HEK293T (cell line): Measurements from ENCODE around the gene CSNK2A3.
"Not testable (repeated sequence)": the region's sequence is repeated elsewhere in the genome, so short reads cannot be mapped to it uniquely, and the experiment has no call there.

ENCODE experiments used
- CTCF ChIA-PET: fragments of 350-600 bp; formaldehyde crosslinking; extraction: SDS; loops from one replicate; lab custom pipeline; 2021; ENCODE audit warnings: antibody characterized with exemption, inconsistent platforms; lab: Yijun Ruan, JAX
- POLR2A ChIA-PET: fragments of 350-600 bp; formaldehyde crosslinking; extraction: SDS; loops from one replicate; lab custom pipeline; 2020; ENCODE audit warnings: antibody characterized with exemption, inconsistent platforms; lab: Yijun Ruan, JAX
- DNase-seq: peaks from one replicate; pipeline ENCODE4 v3.0.0; 2012; ENCODE audit warnings: mixed read lengths; ENCODE audit errors: extremely low spot score
- ARNT ChIP-seq: fragments of 450-650 bp; IDR thresholded peaks from 2 replicates; pipeline ENCODE4 v1.6.1; 2017; ENCODE audit warnings: mild to moderate bottlenecking
- BHLHE40 ChIP-seq: fragments of 450-650 bp; IDR thresholded peaks from 2 replicates; pipeline ENCODE4 v1.6.1; 2016; ENCODE audit warnings: mild to moderate bottlenecking, moderate library complexity, borderline replicate concordance
- CTBP1 ChIP-seq: fragments of 450-650 bp; IDR thresholded peaks from 2 replicates; pipeline ENCODE4 v1.6.1; 2016; ENCODE audit warnings: borderline replicate concordance
- ELF4 ChIP-seq: fragments of 450-650 bp; IDR thresholded peaks from 2 replicates; pipeline ENCODE4 v1.6.1; 2017; ENCODE audit warnings: antibody characterized with exemption
- FOXA1 ChIP-seq: fragments of 450-650 bp; IDR thresholded peaks from 2 replicates; pipeline ENCODE4 v1.6.1; 2016; ENCODE audit warnings: mild to moderate bottlenecking
- FOXK2 ChIP-seq: fragments of 450-650 bp; IDR thresholded peaks from 2 replicates; pipeline ENCODE4 v1.6.1; 2016; ENCODE audit warnings: mild to moderate bottlenecking
- FOXM1 ChIP-seq: fragments of 450-650 bp; IDR thresholded peaks from 2 replicates; pipeline ENCODE4 v1.6.1; 2017; ENCODE audit warnings: mild to moderate bottlenecking, borderline replicate concordance
- HDGF ChIP-seq: fragments of 450-650 bp; IDR thresholded peaks from 2 replicates; pipeline ENCODE4 v1.6.1; 2017; ENCODE audit warnings: antibody characterized with exemption, borderline replicate concordance
- L3MBTL2 ChIP-seq: fragments of 450-650 bp; conservative IDR thresholded peaks from 2 replicates; pipeline ENCODE4 v1.6.1; 2016; ENCODE audit warnings: mild to moderate bottlenecking
- LEF1 ChIP-seq: fragments of 450-650 bp; IDR thresholded peaks from 2 replicates; pipeline ENCODE4 v1.6.1; 2017; ENCODE audit warnings: mild to moderate bottlenecking, borderline replicate concordance
- NFRKB ChIP-seq: fragments of 450-650 bp; IDR thresholded peaks from 2 replicates; pipeline ENCODE4 v1.6.1; 2016; ENCODE audit warnings: mild to moderate bottlenecking, moderate library complexity
- PKNOX1 ChIP-seq: fragments of 450-650 bp; IDR thresholded peaks from 2 replicates; pipeline ENCODE4 v1.6.1; 2016
- SP1 ChIP-seq: fragments of 450-650 bp; IDR thresholded peaks from 2 replicates; pipeline ENCODE4 v1.6.1; 2017
- SUZ12 ChIP-seq: fragments of 450-650 bp; IDR thresholded peaks from 2 replicates; pipeline ENCODE4 v1.6.1; 2016; ENCODE audit warnings: mild to moderate bottlenecking
- TARDBP ChIP-seq: fragments of 450-650 bp; IDR thresholded peaks from 2 replicates; pipeline ENCODE4 v1.6.1; 2016
- ZNF384 ChIP-seq: fragments of 450-650 bp; IDR thresholded peaks from 2 replicates; pipeline ENCODE4 v1.6.1; 2016

CSNK2A3 gene

GRCh38 chr11:11352878-11353277 lies at the start of gene CSNK2A3:
Gene CSNK2A3 (minus strand): TSS chr11:11353250. CDS start chr11:11353119, 131 bp downstream.
- DNase-seq, POLR2A ChIA-PET, CTCF ChIA-PET: not testable (repeated sequence)

GRCh38 chr11:11401960-11402535 lies 49.0 kb upstream of the CSNK2A3 start:
- ChIA-PET CTCF (no interaction called here), POLR2A (interaction anchor here (1.5 kb wide), 1 partner anchor 13 kb away, joined by 3 read pairs; no protein-coding TSS in a partner anchor)
- no peak for DNase-seq
- no peak for TF ChIP-seq ARNT
- TF ChIP-seq FOXA1, result no peak
- TF ChIP-seq L3MBTL2, result no peak

GRCh38 chr11:11400635-11401232 lies 47.7 kb upstream of the CSNK2A3 start:
- TF ChIP-seq PKNOX1, result no peak
- TF ChIP-seq TARDBP, result no peak
- no peak for TF ChIP-seq ZNF384
- TF ChIP-seq SP1, result no peak
- no peak for TF ChIP-seq CTBP1
- TF ChIP-seq HDGF, result no peak
- no peak for TF ChIP-seq L3MBTL2
- TF ChIP-seq ELF4, result no peak
- no peak for TF ChIP-seq SUZ12
- TF ChIP-seq FOXA1, result no peak
- no peak for TF ChIP-seq FOXM1
- TF ChIP-seq ARNT, result no peak
- no peak for TF ChIP-seq NFRKB
- TF ChIP-seq FOXK2, result no peak
- TF ChIP-seq BHLHE40, result no peak
- TF ChIP-seq LEF1, result no peak
- peak; percentile 49 for DNase-seq
- ChIA-PET POLR2A (interaction anchor here (1.5 kb wide), 1 partner anchor 12 kb away, joined by 3 read pairs; no protein-coding TSS in a partner anchor), CTCF (no interaction called here)

GRCh38 chr11:11400121-11400520 lies 47.1 kb upstream of the CSNK2A3 start:
- TF ChIP-seq FOXM1 (no peak), ELF4 (no peak), PKNOX1 (no peak), SUZ12 (no peak), L3MBTL2 (no peak)
- CTCF ChIA-PET, result no interaction called here
- POLR2A ChIA-PET, result no interaction called here
- DNase-seq, result no peak

- ChIA-PET CTCF (interaction anchor here (0.6 kb wide), 1 partner anchor 151 kb away, joined by 4 read pairs; no protein-coding TSS in a partner anchor), POLR2A (no interaction called here)
- no peak for DNase-seq
- TF ChIP-seq L3MBTL2, result no peak
- no peak for TF ChIP-seq TARDBP
- TF ChIP-seq BHLHE40, result no peak
Measured at GRCh38 chr11:11397781-11398180, 44.7 kb upstream of the CSNK2A3 start.

- ChIA-PET CTCF (no interaction called here), POLR2A (no interaction called here)
- DNase-seq, result no peak
- TF ChIP-seq FOXA1, result no peak
- no peak for TF ChIP-seq FOXK2
- no peak for TF ChIP-seq TARDBP
- no peak for TF ChIP-seq ELF4
- TF ChIP-seq L3MBTL2, result no peak
- no peak for TF ChIP-seq NFRKB
- no peak for TF ChIP-seq HDGF
- no peak for TF ChIP-seq ARNT
- no peak for TF ChIP-seq PKNOX1
- TF ChIP-seq LEF1, result no peak
- no peak for TF ChIP-seq CTBP1
- no peak for TF ChIP-seq FOXM1
- no peak for TF ChIP-seq SUZ12
Measured at GRCh38 chr11:11397036-11397415, 44.0 kb upstream of the CSNK2A3 start.
